GM21390 (cell line): ENCODE data around the gene BRD9.
"Not testable (repeated sequence)": the region's sequence is repeated elsewhere in the genome, so short reads cannot be mapped to it uniquely, and the experiment has no call there.

Experiments
- ATAC-seq: cut with Tn5 transposase; IDR thresholded peaks from one replicate; pipeline ENCODE4 v1.9.1; 2021; ENCODE audit not compliant: unreplicated experiment

The BRD9 gene

DNA sequence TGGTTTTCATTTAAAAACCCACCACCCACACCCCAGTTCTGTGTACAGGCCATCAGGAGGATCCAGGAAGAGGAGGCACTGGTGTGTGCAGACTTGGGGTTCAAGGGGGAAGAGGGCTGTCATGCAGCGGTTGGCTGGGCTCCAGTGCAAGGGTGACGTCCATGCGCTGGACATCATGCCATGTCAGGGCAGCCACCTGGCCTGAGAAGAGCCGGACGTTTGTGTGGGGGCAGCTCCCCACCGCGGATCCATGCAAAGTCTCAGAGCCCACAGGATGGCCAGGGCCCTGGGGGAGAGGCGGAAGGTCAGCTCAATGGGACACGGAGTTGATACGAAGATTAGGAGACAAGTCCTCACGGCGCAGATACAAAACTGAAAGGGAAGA, 11.1 kb downstream of the BRD9 start:
- no peak for ATAC-seq

DNA sequence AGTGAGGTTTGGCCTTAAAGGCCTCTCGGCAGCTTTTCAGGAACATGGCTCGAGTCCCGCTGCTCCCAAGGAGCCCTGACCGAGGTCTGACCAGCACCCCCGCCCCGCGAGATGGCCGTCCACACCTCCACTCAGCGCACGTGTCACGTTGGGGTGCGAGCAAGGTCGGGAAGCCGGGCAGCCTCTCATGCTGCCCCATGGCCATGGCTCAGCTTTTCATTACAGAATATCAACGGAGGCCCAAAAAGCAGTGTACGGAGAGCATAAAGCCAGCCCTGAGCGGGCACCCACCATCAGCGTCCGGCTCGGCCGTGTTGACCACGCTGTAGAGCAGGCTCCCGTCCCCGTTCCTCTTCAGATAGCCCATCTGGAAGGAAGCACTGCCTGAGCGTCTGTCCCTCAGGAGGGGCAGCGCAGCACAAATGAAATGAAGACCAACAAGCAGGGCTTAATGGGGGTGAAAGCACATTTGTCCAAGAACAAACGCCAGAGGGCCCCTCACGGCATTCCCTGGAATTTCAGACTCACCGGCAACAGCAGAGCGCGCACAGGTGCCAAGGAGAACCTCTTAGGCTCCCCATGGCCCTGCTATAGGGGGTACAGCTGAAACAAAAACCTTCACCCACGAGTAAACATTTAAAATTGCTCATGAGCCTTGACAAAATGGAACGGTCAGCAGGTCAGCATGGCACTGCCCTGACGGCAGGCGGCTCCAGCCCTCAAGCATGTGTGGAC, 11.6 kb downstream of the BRD9 start:
- no peak for ATAC-seq

DNA sequence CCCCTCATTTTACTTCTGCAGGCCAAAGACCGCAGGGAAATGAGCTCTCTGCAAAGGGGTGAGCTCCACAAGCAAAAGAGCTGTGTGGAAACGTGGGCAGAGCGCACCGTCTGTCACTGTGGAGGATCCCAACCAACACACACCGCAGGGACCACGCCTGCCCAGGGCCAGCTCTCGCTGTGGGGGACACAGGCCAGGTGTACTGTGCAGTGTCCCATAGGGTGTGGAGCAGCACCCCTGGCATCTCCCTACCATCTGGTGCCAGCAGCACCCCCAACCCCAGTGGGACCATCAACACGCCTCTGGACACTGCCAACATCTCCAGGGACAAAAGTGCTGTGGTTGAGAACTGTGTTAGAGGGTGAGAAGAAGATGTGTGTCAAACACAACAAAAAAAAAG, 13.9 kb downstream of the BRD9 start:
- not testable (repeated sequence) for ATAC-seq

DNA sequence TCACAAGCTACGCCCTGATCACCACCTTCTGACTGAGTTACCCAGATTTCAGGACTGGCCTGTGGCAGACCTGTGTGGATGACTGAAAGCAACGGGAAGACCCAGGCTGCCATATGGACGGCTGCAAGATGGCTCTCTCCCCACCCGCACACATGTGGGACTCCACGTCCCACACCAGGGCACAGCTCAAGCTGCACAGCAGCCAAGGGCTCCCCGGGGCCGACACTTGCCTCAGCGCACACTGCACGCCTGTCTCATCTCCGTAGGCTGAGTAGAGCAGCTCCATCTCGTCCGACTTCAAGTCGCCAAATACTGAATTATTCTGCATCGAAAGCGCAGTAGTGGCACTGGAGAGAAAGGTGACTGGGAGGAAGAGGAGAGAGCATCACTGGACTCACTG, 14.5 kb downstream of the BRD9 start:
- no peak for ATAC-seq

DNA sequence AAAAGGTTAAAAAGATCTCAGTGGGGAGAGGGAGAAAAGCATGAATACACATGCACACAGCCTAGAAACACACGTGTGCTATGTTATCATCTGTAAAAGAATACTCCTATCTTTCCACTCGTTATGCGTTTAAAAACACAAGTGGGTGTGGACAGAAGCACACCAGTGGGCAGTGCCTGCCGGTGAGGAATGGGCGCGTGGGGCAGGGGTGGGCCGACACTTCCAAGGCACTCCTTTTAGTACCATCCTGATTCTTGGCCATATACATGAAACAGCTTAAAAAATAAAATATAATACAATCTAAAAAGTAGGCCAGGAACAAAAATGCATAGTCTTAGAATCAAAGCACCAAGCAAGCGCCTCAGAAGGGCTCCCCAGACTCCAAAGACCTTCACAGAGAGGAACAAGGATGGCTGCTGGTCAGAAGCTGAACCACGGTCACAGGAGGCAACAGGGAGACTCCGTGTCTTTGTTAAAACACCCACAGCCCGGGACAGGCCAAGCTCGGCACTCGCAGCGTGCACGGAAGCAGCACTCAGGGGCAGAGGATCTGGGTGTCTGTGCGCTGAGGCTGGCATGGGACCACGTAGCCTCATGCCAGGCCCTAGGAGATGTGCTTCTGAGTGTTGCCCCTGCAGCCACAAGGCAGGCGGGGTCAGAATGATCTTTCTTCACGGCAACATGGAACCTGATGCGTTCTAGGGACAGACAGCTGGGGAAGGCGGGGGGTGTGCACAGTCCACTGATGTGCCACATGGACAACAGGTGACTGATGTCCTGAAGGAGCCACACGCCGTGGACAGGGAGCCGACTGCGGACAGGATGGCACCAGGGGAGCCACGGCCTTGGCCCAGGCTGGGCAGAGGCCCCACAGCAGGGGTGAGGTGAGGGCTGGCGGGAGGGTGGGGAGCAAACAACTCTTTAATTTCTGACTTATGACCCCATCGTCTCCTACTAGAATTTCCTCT, 15.9 kb downstream of the BRD9 start:
- no peak for ATAC-seq

DNA sequence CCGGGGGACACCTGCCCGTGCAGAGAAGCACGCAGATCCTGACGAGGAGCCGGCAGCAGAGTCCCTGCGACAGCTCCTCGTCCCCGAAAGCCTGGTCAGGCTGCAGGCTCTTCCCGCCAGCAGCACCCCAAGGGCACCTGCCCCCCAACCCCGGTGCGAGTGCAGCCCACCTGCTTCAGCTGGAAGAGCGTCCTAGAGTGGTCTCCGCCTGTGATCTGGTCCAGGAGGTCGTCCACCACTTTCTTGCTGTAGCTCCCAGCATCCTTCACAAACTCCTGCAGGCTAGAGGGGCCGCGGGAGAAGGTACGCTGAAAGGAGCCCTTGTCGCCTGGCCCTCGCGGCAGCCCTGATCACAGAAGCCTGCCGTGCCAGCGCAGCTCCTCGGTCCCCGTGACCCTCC, 16.7 kb downstream of the BRD9 start:
- no peak for ATAC-seq

DNA sequence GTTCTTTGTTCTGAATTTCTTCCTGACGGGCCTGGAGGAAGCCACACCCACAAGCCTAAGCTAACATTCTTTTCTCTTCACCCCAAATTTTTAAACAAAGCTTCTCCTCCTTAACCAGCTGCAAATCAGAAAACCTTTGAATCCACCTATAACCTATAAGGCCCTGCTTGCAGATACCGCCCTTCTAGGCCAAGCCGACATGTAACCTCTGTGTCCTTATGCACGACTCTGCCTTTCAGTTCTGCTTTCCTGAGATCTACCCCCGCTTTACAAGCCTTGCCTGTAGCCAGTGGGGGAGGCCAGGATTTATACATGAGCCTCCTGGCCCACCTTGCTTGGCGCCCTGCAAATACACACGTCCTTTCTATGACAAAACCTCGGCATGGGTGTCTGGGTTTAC, 19.3 kb downstream of the BRD9 start:
- no peak for ATAC-seq

DNA sequence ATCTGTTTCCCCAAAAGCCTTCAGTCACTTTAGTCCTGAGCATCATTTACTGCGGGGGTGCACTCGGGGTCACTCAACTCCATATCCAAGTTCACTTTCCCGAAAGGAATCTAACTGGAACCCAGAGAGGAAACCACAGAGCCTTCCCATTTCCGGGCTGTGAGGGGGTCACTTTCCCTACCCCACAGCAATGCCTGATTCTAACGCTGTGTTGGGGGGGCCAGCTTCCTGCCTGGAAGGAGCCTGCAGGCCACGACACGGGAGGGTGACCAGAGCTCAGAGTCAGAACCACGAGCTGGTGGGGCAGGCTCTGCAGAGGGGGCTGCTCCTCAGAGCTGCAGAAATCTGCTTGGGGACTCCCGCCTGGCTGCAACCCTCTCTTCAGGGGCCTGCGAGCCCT, 20.3 kb downstream of the BRD9 start:
- ATAC-seq = no peak

DNA sequence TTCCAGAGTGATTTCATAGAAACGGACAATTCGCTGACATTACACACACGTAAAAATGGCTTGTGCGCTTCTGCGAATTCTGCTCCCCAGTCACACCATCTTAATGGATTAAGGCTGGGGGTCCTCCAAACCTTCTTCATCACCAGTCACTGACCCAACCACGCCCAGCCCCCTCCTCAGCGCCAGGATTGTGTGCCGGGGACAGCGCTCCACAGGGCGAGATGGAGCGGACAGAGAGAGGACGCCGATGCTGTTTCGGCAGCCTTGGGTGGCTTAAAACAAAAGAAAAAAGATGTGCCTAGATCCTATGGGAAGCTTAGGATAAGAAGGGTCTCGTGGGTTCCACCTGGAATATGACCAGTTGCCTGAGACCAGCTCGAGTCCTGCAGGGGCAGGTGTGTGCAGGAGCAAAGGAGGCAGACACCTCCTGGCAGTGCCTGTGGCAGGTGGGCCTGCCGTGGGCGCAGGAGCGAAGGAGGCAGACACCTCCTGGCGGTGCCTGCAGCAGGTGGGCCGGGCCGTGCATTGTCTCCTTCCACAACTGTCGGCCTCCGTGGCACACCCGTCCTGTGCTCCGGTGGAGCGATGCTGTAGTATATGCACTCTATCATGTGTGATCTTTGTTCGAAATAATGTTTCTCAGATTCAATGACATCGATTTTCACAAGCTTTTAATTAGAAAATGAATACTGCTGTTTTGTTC, 20.9 kb downstream of the BRD9 start:
- no peak for ATAC-seq

DNA sequence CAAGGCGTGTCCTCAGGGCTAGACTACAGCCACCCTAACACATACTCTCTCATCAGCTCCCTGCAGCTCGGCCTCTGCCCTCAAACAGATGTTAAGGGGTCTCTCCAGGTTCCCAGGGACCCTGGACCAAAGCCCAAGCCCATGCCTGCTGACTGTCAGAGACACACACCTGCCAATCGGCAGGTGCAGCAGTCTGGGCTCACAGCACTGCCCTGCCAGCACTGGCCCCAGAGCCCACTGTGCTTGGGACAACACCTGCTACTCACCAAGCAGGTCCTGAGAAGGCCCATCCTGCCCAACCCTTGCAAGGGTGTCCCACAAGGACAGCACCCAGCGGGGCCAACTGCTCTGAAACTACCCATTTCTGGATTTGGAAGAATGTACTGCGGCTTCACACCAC, 21.6 kb downstream of the BRD9 start:
- no peak for ATAC-seq

DNA sequence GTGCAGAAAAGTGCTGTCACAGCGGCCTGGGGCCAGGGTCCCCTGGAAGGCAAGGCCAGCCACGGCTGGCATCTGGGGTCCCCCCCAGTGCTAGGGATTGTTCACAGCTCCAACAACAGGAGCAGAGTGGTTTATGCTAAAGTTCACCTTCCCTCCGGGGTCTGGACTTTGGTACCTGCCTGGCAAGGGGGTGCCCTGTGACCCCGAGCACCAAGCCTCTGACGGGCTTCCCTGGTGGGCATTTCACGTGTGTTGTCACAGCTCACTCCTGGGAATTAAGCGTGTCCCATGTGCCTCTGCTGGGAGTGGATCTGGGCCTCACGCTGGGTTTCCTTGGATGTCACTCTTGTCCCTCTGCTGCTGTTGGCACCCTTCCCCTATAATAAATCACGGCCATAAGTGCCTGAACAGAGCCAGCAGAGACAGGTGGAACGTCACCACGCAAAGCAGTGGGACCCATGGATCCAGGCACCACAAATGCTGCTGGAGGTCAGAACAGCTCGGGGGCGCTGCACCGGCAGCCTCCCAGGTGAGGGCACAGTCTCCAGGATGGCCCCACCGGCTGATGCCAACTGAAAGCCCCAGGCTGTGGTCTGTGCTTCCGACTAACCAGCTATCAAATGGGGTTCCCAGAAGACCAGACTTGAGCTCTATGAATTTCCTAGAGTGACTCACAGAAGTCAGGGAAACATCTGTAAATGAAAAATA, 24.0 kb downstream of the BRD9 start:
- ATAC-seq = no peak

DNA sequence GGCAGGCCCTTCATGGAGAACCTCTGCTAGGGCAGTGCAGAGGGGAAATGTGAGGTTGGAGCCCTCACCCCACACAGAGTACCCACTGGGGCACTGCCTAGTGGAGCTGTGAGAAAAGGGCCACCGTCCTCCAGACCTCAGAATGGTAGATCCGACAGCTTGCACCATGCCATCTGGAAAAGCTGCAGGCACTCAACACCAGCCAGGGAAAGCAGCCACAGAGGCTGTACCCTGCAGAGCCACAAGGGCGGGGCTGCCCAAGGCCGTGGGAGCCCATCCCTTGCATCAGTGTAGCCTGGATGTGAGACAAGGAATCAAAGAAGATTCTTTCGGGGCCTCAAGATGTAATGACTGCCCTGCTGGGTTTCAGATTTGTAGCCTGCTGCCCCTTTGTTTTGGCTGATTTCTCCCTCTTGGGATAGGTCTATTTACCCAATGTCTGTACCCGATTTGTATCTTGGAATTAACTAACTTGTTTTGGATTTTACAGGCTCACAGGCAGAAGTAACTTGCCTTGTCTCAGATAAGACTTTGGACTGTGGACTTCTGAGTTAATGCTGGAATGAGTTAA, 25.2 kb downstream of the BRD9 start:
- no peak for ATAC-seq

DNA sequence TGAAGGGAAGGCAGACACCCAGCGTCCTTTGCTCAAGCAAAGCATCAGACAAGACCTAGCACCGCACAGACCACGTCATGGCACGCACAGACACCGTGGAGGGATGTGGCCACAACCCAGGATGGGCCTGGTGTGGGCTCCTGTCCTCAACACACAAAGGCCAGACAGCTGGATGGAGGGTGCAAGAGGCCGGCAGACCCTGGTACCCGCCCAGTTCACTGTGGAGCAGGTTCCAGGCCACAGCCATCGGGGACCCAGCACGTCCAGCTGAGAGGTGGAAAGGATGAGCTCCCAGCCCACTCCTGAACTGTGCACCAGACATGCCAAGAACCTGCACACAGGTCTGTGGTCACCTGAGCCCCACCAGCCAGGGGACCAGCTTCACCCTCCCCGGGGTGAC, 26.8 kb downstream of the BRD9 start:
- ATAC-seq = no peak

DNA sequence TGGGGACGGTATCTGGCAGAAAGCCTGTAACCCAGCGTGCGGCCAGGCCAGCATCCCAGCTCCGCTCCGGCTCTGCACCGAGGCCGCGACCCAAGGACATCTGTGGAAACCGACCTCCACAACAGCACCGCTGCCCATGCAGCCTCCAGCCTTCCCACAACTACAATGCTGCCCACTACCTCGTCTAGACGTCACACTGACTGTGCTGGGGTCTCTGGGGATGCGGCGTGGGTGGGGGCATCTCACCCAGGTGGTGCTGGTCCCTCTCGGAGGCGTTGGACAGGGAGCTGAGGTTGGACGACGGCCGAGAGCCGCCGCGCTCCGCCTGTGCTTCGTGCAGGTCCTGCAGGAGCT, 27.5 kb downstream of the BRD9 start:
- no peak for ATAC-seq

DNA sequence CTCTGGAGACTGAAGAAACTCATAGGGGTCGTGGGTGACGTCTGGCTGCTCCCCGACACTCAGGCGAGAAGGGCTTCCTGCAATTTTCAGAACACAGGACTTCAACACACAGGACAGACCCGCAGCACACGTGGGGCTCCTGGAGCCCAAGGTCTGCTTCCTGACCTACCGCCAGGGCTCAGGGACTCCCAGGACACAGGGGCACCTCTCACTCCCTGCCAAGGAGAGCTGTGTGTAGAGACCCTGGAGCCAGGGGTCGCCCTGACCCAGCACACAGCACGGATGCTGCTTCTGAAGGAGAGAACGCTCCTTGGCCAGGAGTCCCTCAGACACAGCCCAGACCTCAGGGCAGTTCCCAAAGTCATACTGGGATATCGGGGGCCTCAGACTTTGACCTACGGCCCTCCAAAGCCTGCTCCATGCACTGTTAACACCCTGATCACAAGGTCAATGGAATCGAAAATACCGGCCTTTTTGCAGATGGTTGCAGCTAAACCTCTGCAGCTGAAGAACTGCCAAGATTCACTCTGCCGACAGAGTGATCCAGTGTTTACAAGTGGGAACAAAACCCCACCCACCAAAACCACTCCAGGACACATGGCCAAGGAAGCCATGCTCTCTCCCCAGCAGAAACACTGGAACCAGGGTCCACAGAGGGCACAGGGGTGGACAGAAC, 28.0 kb downstream of the BRD9 start:
- ATAC-seq = no peak

DNA sequence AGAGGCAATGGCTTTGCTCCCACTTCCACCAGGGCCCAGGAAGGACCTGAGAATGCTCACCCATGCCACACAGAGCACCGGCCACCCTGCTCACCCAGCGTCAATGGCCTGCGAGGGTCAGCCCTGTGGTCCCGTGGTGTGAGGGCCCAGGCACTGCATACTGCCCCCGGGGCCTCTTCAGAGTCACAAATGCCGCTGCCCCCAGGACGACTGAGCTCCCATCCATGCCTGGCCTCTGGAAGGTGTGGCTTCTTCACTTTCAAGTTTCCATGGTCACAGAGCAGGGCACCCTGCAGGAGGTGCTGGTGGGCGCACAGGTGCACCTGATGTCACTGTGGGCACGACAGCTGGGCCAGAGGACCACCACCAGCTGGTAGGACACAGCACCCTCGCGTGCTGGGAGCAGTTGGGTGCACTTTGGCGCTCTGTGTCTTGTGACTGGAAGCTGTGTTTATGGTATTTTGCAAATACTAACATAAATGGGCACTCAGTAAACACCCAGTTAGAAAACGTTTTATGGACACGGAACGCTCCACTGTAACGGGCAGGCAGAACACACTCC, 29.3 kb downstream of the BRD9 start:
- no peak for ATAC-seq

DNA sequence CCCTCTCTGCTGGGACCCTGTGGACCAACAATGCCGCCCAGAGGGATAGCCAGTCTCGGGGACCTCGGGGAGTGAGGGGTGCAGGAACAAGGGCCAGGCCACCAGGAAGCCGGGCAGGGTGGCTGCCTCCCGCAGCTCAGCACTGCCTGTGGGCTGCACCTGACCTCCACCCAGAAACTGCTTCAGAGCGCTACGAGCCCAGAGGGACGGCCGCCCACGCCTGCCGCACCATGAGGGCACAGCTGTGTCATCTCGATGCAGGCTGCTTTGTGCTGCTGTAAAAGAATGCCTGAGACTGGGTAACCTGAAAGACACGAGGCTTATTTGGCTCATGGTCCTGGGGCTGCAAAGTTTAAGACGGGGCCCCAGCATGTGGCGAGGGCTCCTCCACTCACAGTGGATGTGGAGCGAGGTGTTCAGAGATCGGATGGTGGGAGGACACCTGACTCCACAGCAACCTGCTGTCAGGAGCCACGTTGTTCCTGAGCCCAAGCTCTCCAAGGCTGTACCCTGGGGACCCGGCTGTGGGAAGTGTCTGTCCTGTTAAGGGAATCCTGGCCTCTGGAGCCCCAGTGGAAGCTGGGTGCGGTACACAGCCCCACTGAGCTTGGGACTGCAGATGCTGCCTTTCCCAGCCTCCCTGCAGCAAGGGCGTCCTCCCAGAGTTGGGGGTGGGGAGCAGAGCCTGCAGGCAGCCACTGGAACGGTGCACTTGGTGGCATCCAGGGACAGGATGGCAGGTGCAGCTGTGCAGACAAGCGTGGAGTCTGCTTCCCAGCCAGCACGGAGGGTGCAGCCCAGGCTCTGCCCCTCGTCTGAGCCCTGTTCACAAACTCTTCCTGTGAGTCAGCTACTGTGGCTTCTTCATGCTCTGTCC, 30.0 kb downstream of the BRD9 start:
- no peak for ATAC-seq

DNA sequence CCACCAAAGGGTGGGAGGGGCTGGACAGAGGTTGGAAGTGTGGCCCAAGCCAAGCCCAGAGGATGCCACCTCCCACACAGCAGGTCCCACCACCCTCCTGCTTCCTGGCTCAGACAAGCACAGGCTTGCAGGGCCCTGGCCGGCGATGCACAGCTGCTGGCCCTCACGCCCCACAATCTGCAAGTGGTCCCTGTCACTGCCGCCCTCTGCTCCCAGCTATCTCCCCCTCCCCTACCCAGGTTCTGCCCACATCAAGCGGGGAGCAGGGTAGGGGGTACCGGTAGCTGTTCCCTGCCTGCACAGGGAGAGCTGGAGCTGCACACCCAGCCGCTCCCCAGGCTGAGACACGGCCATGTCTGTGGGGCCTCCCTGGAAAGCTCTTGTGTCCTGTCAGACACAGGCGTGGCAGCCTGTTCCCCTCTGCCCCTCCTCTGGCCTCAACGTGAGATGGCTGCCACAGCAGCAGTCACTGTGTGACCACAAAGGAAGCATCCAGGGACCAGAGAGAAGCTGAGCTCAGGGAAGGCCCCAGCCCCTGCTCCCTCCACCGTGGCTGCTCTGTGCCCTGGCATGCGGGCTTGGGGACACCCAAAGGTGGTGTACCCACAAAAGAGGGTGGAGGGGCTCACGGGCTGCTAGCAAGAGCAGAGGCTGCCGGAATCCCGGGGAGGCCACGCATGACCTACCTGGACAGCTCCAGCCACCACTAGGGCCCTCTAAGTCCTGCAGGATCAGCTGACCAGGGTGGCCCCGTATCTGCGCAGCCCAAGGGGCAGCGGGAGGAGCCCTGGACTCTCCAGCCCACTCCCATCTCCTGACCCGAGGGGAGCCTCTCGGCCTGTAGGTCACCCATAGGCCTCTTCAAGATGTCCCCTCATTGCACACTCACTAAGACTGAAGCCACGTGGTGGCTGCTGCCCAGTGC, 30.9 kb downstream of the BRD9 start:
- ATAC-seq = no peak
